GM12878 (cell line): ENCODE measurements around the gene SLC1A7.

Experiments used
- ZNF274 ChIP-seq: IDR thresholded peaks from one replicate; pipeline ENCODE4 v1.8.0; 2011; ENCODE audit not compliant: insufficient read length, insufficient read depth
- TF ChIP-seq, protein P1 (sequence below): IDR thresholded peaks from 2 replicates; pipeline ENCODE4 v1.6.1; 2011; ENCODE audit warnings: low read depth, low read length, improper control_type of control experiment, borderline replicate concordance

- TF ChIP-seq, protein P1, sequence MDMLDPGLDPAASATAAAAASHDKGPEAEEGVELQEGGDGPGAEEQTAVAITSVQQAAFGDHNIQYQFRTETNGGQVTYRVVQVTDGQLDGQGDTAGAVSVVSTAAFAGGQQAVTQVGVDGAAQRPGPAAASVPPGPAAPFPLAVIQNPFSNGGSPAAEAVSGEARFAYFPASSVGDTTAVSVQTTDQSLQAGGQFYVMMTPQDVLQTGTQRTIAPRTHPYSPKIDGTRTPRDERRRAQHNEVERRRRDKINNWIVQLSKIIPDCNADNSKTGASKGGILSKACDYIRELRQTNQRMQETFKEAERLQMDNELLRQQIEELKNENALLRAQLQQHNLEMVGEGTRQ, result no peak
- TF ChIP-seq ZNF274, result no peak
These were observed 30.1 kb upstream of the SLC1A7 start for GRCh38 chr1:53172426-53173128.
